GM12892 (cell line): ENCODE results near the gene JAZF1.

Source experiments
- POLR2A ChIP-seq: IDR thresholded peaks from 2 replicates; pipeline ENCODE4 v1.6.1; 2011; ENCODE audit warnings: low read depth, low read length, control low read depth
- POLR2AphosphoS5 ChIP-seq: IDR thresholded peaks from 2 replicates; pipeline ENCODE4 v1.6.1; 2011; ENCODE audit warnings: low read depth, low read length, control low read depth
- TAF1 ChIP-seq: IDR thresholded peaks from 2 replicates; pipeline ENCODE4 v1.6.1; 2011; ENCODE audit warnings: low read depth, mild to moderate bottlenecking, control low read depth, low read length, borderline replicate concordance

GRCh38 chr7:27943241-27943640 lies 237.4 kb downstream of the JAZF1 start:
- no peak for TF ChIP-seq POLR2A
- TF ChIP-seq POLR2AphosphoS5, result no peak
- TF ChIP-seq TAF1, result no peak
